HUDEP-2 (cell line): ENCODE measurements around the gene GRAMD4.
A peak's percentile ranks its signal among the peaks of the same experiment; 100 is the strongest.

Source experiments
- DNase-seq, 76 experiments: peaks; one replicate each; lab custom pipeline; 2025; ENCODE audit not compliant: unreplicated experiment in 76 of 76; lab: John Stamatoyannopoulos, UW

GRAMD4 gene

GRCh38 chr22:46703171-46703995 lies 83.2 kb downstream of the GRAMD4 start:
- DNase-seq: no peak

- no peak for DNase-seq
Measured at GRCh38 chr22:46703996-46704370, 83.8 kb downstream of the GRAMD4 start.

GRCh38 chr22:46706060-46706459 lies 85.9 kb downstream of the GRAMD4 start:
- DNase-seq: no peak

- DNase-seq: peak in 1 of 76 experiments; percentile 33
Measured at GRCh38 chr22:46707305-46707704, 87.1 kb downstream of the GRAMD4 start.

- DNase-seq: no peak
Measured at GRCh38 chr22:46707827-46708570, 87.8 kb downstream of the GRAMD4 start.

GRCh38 chr22:46708766-46709330 lies 88.7 kb downstream of the GRAMD4 start:
- no peak for DNase-seq

GRCh38 chr22:46710806-46711205 lies 90.6 kb downstream of the GRAMD4 start:
- DNase-seq: no peak

- DNase-seq: no peak
Measured at GRCh38 chr22:46712288-46712687, 92.1 kb downstream of the GRAMD4 start.

GRCh38 chr22:46714550-46714949 lies 94.4 kb downstream of the GRAMD4 start:
- DNase-seq: no peak

GRCh38 chr22:46719921-46720320 lies 99.7 kb downstream of the GRAMD4 start:
- DNase-seq: no peak

GRCh38 chr22:46721501-46722085 lies 101.4 kb downstream of the GRAMD4 start:
- DNase-seq: no peak

- DNase-seq: no peak
Measured at GRCh38 chr22:46723882-46724281, 103.7 kb downstream of the GRAMD4 start.

- DNase-seq: no peak
Measured at GRCh38 chr22:46725096-46725495, 104.9 kb downstream of the GRAMD4 start.

GRCh38 chr22:46726066-46726985 lies 106.1 kb downstream of the GRAMD4 start:
- DNase-seq: no peak

- no peak for DNase-seq
Measured at GRCh38 chr22:46726986-46727317, 106.8 kb downstream of the GRAMD4 start.

- no peak for DNase-seq
Measured at GRCh38 chr22:46727813-46728364, 107.7 kb downstream of the GRAMD4 start.

GRCh38 chr22:46728470-46728869 lies 108.3 kb downstream of the GRAMD4 start:
- DNase-seq: no peak
